GM12873 (cell line): ENCODE results near the gene CCDC88C.

Experiments
- CTCF ChIP-seq: IDR thresholded peaks from 2 replicates; pipeline ENCODE4 v1.5.1; 2012; ENCODE audit warnings: low read depth, mild to moderate bottlenecking, moderate library complexity, low read length, control low read depth; ENCODE audit not compliant: insufficient read depth; ENCODE audit errors: missing control alignments

Gene CCDC88C

GRCh38 chr14:91280129-91280528 is 137.5 kb downstream of the CCDC88C start:
- no peak for TF ChIP-seq CTCF

GRCh38 chr14:91279354-91279753 is 138.3 kb downstream of the CCDC88C start:
- no peak for TF ChIP-seq CTCF

- no peak for TF ChIP-seq CTCF
Observed at GRCh38 chr14:91278383-91278715, 139.3 kb downstream of the CCDC88C start.

- no peak for TF ChIP-seq CTCF
Observed at GRCh38 chr14:91277546-91278382, 139.9 kb downstream of the CCDC88C start.

- no peak for TF ChIP-seq CTCF
Observed at GRCh38 chr14:91274796-91275195, 142.8 kb downstream of the CCDC88C start.

- no peak for TF ChIP-seq CTCF
Observed at GRCh38 chr14:91273885-91274273, 143.7 kb downstream of the CCDC88C start.

- TF ChIP-seq CTCF, result no peak
Observed at GRCh38 chr14:91273273-91273884, 144.2 kb downstream of the CCDC88C start.
